ENCODE results near the gene GRID2. TPM values are rescaled to one million over a fixed set of nuclear protein-coding genes. Genes with fewer than 3 reads are reported as not detected.
"Not testable (repeated sequence)": the region's sequence is repeated elsewhere in the genome, so short reads cannot be mapped to it uniquely, and the experiment has no call there.

Gene GRID2
- polyA plus RNA-seq, 2 donors: 0.02 TPM; not detected in 1

- Histone ChIP-seq H3K4me3 (ENCODE audit: low read depth in 1 of 2, low read length in 2 of 2) (no peak overlapping the region), H3K4me1 (ENCODE audit: control insufficient read depth in 2 of 2, insufficient read depth in 2 of 2, low read length in 1 of 2) (no peaks in the 10 kb centered on the region), H3K36me3 (ENCODE audit: control insufficient read depth in 2 of 2, insufficient read depth in 2 of 2, low read length in 1 of 2) (no peaks in the 10 kb centered on the region), H3K27ac (ENCODE audit: low read depth in 2 of 2, low read length in 1 of 2) (no peak overlapping the region), H3K9me3 (ENCODE audit: control insufficient read depth in 2 of 2, insufficient read depth in 1 of 2, low read depth in 1 of 2, low read length in 1 of 2) (no peaks in the 10 kb centered on the region), H3K27me3 (ENCODE audit: control insufficient read depth in 1 of 2, insufficient read depth in 2 of 2, low read length in 2 of 2) (no peaks in the 10 kb centered on the region)
- WGBS, 2 donors: 69 to 76% methylated on average over 3 of the region's 3 CpGs
Measured at GRCh38 chr4:92264163-92264562, 39.6 kb upstream of the GRID2 start.

GRCh38 chr4:92265021-92265420 lies 38.7 kb upstream of the GRID2 start:
- 45 to 59% methylated on average over 1 of the region's 1 CpG for WGBS, 2 donors
- no peak overlapping the region for H3K4me3 ChIP-seq (ENCODE audit: low read depth in 1 of 2, low read length in 2 of 2)
- no peaks in the 10 kb centered on the region for H3K9me3 ChIP-seq (ENCODE audit: control insufficient read depth in 2 of 2, insufficient read depth in 1 of 2, low read depth in 1 of 2, low read length in 1 of 2)
- no peak overlapping the region for H3K27ac ChIP-seq (ENCODE audit: low read depth in 2 of 2, low read length in 1 of 2)
- no peaks in the 10 kb centered on the region for H3K4me1 ChIP-seq (ENCODE audit: control insufficient read depth in 2 of 2, insufficient read depth in 2 of 2, low read length in 1 of 2)
- H3K36me3 ChIP-seq (ENCODE audit: control insufficient read depth in 2 of 2, insufficient read depth in 2 of 2, low read length in 1 of 2): no peaks in the 10 kb centered on the region
- no peaks in the 10 kb centered on the region for H3K27me3 ChIP-seq (ENCODE audit: control insufficient read depth in 1 of 2, insufficient read depth in 2 of 2, low read length in 2 of 2)

GRCh38 chr4:92265798-92266197 lies 38.0 kb upstream of the GRID2 start:
- Histone ChIP-seq H3K36me3 (ENCODE audit: control insufficient read depth in 2 of 2, insufficient read depth in 2 of 2, low read length in 1 of 2) (no peaks in the 10 kb centered on the region), H3K9me3 (ENCODE audit: control insufficient read depth in 2 of 2, insufficient read depth in 1 of 2, low read depth in 1 of 2, low read length in 1 of 2) (no peaks in the 10 kb centered on the region)

GRCh38 chr4:92266521-92266920 lies 37.2 kb upstream of the GRID2 start:
- Histone ChIP-seq H3K9me3 (ENCODE audit: control insufficient read depth in 2 of 2, insufficient read depth in 1 of 2, low read depth in 1 of 2, low read length in 1 of 2) (no peaks in the 10 kb centered on the region), H3K27ac (ENCODE audit: low read depth in 2 of 2, low read length in 1 of 2) (no peak overlapping the region), H3K4me3 (ENCODE audit: low read depth in 1 of 2, low read length in 2 of 2) (no peak overlapping the region), H3K36me3 (ENCODE audit: control insufficient read depth in 2 of 2, insufficient read depth in 2 of 2, low read length in 1 of 2) (no peaks in the 10 kb centered on the region), H3K27me3 (ENCODE audit: control insufficient read depth in 1 of 2, insufficient read depth in 2 of 2, low read length in 2 of 2) (no peaks in the 10 kb centered on the region), H3K4me1 (ENCODE audit: control insufficient read depth in 2 of 2, insufficient read depth in 2 of 2, low read length in 1 of 2) (no peaks in the 10 kb centered on the region)
- WGBS, 2 donors: 69 to 72% methylated on average over 3 of the region's 3 CpGs

More at GRCh38 chr4:92265798-92266197, 38.0 kb upstream of the GRID2 start:
- Histone ChIP-seq H3K27me3 (ENCODE audit: control insufficient read depth in 1 of 2, insufficient read depth in 2 of 2, low read length in 2 of 2) (no peaks in the 10 kb centered on the region), H3K4me3 (ENCODE audit: low read depth in 1 of 2, low read length in 2 of 2) (no peak overlapping the region), H3K27ac (ENCODE audit: low read depth in 2 of 2, low read length in 1 of 2) (no peak overlapping the region), H3K4me1 (ENCODE audit: control insufficient read depth in 2 of 2, insufficient read depth in 2 of 2, low read length in 1 of 2) (no peaks in the 10 kb centered on the region)

- 91 to 94% methylated on average over 4 of the region's 4 CpGs for WGBS, 2 donors
- H3K4me3 ChIP-seq (ENCODE audit: low read depth in 1 of 2, low read length in 2 of 2): no peak overlapping the region
- H3K4me1 ChIP-seq (ENCODE audit: control insufficient read depth in 2 of 2, insufficient read depth in 2 of 2, low read length in 1 of 2): no peaks in the 10 kb centered on the region
- H3K27ac ChIP-seq (ENCODE audit: low read depth in 2 of 2, low read length in 1 of 2): no peak overlapping the region
- no peaks in the 10 kb centered on the region for H3K9me3 ChIP-seq (ENCODE audit: control insufficient read depth in 2 of 2, insufficient read depth in 1 of 2, low read depth in 1 of 2, low read length in 1 of 2)
- no peaks in the 10 kb centered on the region for H3K36me3 ChIP-seq (ENCODE audit: control insufficient read depth in 2 of 2, insufficient read depth in 2 of 2, low read length in 1 of 2)
- H3K27me3 ChIP-seq (ENCODE audit: control insufficient read depth in 1 of 2, insufficient read depth in 2 of 2, low read length in 2 of 2): no peaks in the 10 kb centered on the region
Measured at GRCh38 chr4:92268642-92269041, 35.1 kb upstream of the GRID2 start.

GRCh38 chr4:92270908-92271307 lies 32.9 kb upstream of the GRID2 start:
- Histone ChIP-seq H3K4me3 (ENCODE audit: low read depth in 1 of 2, low read length in 2 of 2) (no peak overlapping the region), H3K9me3 (ENCODE audit: control insufficient read depth in 2 of 2, insufficient read depth in 1 of 2, low read depth in 1 of 2, low read length in 1 of 2) (no peaks in the 10 kb centered on the region), H3K4me1 (ENCODE audit: control insufficient read depth in 2 of 2, insufficient read depth in 2 of 2, low read length in 1 of 2) (no peaks in the 10 kb centered on the region), H3K27ac (ENCODE audit: low read depth in 2 of 2, low read length in 1 of 2) (no peak overlapping the region), H3K27me3 (ENCODE audit: control insufficient read depth in 1 of 2, insufficient read depth in 2 of 2, low read length in 2 of 2) (no peaks in the 10 kb centered on the region), H3K36me3 (ENCODE audit: control insufficient read depth in 2 of 2, insufficient read depth in 2 of 2, low read length in 1 of 2) (no peaks in the 10 kb centered on the region)
- whole genome bisulfite sequencing, 2 donors: 80 to 82% methylated on average over 2 of the region's 2 CpGs

- 62 to 82% methylated on average over 4 of the region's 4 CpGs for WGBS, 2 donors
- H3K27me3 ChIP-seq (ENCODE audit: control insufficient read depth in 1 of 2, insufficient read depth in 2 of 2, low read length in 2 of 2); H3K4me3 ChIP-seq (ENCODE audit: low read depth in 1 of 2, low read length in 2 of 2); H3K4me1 ChIP-seq (ENCODE audit: control insufficient read depth in 2 of 2, insufficient read depth in 2 of 2, low read length in 1 of 2); H3K36me3 ChIP-seq (ENCODE audit: control insufficient read depth in 2 of 2, insufficient read depth in 2 of 2, low read length in 1 of 2); H3K27ac ChIP-seq (ENCODE audit: low read depth in 2 of 2, low read length in 1 of 2); H3K9me3 ChIP-seq (ENCODE audit: control insufficient read depth in 2 of 2, insufficient read depth in 1 of 2, low read depth in 1 of 2, low read length in 1 of 2): not testable (repeated sequence)
Measured at GRCh38 chr4:92271551-92271950, 32.2 kb upstream of the GRID2 start.

GRCh38 chr4:92277057-92277881 lies 26.5 kb upstream of the GRID2 start:
- H3K4me3 ChIP-seq (ENCODE audit: low read depth in 1 of 2, low read length in 2 of 2); H3K27me3 ChIP-seq (ENCODE audit: control insufficient read depth in 1 of 2, insufficient read depth in 2 of 2, low read length in 2 of 2); H3K27ac ChIP-seq (ENCODE audit: low read depth in 2 of 2, low read length in 1 of 2); H3K9me3 ChIP-seq (ENCODE audit: control insufficient read depth in 2 of 2, insufficient read depth in 1 of 2, low read depth in 1 of 2, low read length in 1 of 2); H3K4me1 ChIP-seq (ENCODE audit: control insufficient read depth in 2 of 2, insufficient read depth in 2 of 2, low read length in 1 of 2); H3K36me3 ChIP-seq (ENCODE audit: control insufficient read depth in 2 of 2, insufficient read depth in 2 of 2, low read length in 1 of 2): not testable (repeated sequence)
- WGBS, 2 donors: 85 to 89% methylated on average over 8 of the region's 8 CpGs

- Histone ChIP-seq H3K9me3 (ENCODE audit: control insufficient read depth in 2 of 2, insufficient read depth in 1 of 2, low read depth in 1 of 2, low read length in 1 of 2) (no peaks in the 10 kb centered on the region), H3K4me1 (ENCODE audit: control insufficient read depth in 2 of 2, insufficient read depth in 2 of 2, low read length in 1 of 2) (no peaks in the 10 kb centered on the region), H3K4me3 (ENCODE audit: low read depth in 1 of 2, low read length in 2 of 2) (no peak overlapping the region), H3K27ac (ENCODE audit: low read depth in 2 of 2, low read length in 1 of 2) (no peak overlapping the region), H3K27me3 (ENCODE audit: control insufficient read depth in 1 of 2, insufficient read depth in 2 of 2, low read length in 2 of 2) (no peaks in the 10 kb centered on the region), H3K36me3 (ENCODE audit: control insufficient read depth in 2 of 2, insufficient read depth in 2 of 2, low read length in 1 of 2) (no peaks in the 10 kb centered on the region)
- 95 to 98% methylated on average over 1 of the region's 1 CpG for WGBS, 2 donors
Measured at GRCh38 chr4:92279296-92279695, 24.5 kb upstream of the GRID2 start.

- Histone ChIP-seq H3K27me3 (ENCODE audit: control insufficient read depth in 1 of 2, insufficient read depth in 2 of 2, low read length in 2 of 2) (no peaks in the 10 kb centered on the region), H3K4me1 (ENCODE audit: control insufficient read depth in 2 of 2, insufficient read depth in 2 of 2, low read length in 1 of 2) (peaks cover under 1 to 1% of the 10 kb centered on the region in 2 donors), H3K4me3 (ENCODE audit: low read depth in 1 of 2, low read length in 2 of 2) (no peak overlapping the region), H3K36me3 (ENCODE audit: control insufficient read depth in 2 of 2, insufficient read depth in 2 of 2, low read length in 1 of 2) (no peaks in the 10 kb centered on the region), H3K9me3 (ENCODE audit: control insufficient read depth in 2 of 2, insufficient read depth in 1 of 2, low read depth in 1 of 2, low read length in 1 of 2) (no peaks in the 10 kb centered on the region), H3K27ac (ENCODE audit: low read depth in 2 of 2, low read length in 1 of 2) (no peak overlapping the region)
Measured at GRCh38 chr4:92299152-92299551, 4.6 kb upstream of the GRID2 start.
